ENCODE measurements around the gene CHTOP. TPM values are rescaled to one million over a fixed set of nuclear protein-coding genes. Genes with fewer than 3 reads are reported as not detected.

CHTOP gene
- total and polyA plus RNA-seq, 4 experiments from 2014 or later: 42.2 to 149 (median 110) TPM

DNA sequence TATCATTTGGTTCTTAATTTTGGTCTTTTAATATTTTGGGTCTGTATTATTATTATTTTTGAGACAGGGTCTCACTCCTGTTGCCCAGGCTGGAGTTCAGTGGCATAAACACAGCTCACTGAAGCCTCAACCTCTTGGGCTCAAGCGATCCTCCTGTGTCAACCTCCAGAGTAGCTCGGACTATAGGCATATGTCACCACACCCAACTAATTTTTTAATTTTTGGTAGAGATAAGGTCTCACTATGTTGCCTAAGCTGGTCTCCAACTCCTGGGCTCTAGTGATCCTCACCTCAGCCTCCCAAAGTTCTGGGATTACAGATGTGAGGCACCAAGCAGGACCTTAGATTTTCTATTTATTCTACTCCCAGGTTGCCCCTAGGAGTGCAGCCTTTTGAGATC lies 39.6 kb downstream of the CHTOP start:
- no peak overlapping the region for H3K27ac ChIP-seq (ENCODE audit: low read depth, low read length)
- POLR2A ChIA-PET (ENCODE audit: partially characterized antibody): no interaction called here
- intact Hi-C loops (cut with micrococcal nuclease): no loop called here
- Mint-ChIP-seq H3K27ac (peak overlapping the region in 4 of 7 donors; percentile 11 to 49 (median 33)), H3K9me3 (no peaks in the 10 kb centered on the region), H3K36me3 (peaks cover 6 to 14% of the 10 kb centered on the region in 2 donors), H3K4me1 (peaks cover 13 to 21% (median 17%) of the 10 kb centered on the region in 4 donors), H3K4me3 (peak overlapping the region; percentile 2 to 67 (median 54)), H3K27me3 (peaks cover 15 to 17% of the 10 kb centered on the region in 2 donors)
- peaks cover 34% of the 10 kb centered on the region for H3K4me1 ChIP-seq (ENCODE audit: insufficient read depth, low read length)
- DNase-seq: no peak
- no peaks in the 10 kb centered on the region for H3K9me3 ChIP-seq (ENCODE audit: control insufficient read depth in 1 of 2, low read length in 2 of 2)
- H3K36me3 ChIP-seq (ENCODE audit: insufficient read depth, low read length): peaks cover 10% of the 10 kb centered on the region
- no peak overlapping the region for H3K4me3 ChIP-seq (ENCODE audit: low read length in 2 of 2)
- CTCF ChIA-PET (ENCODE audit: partially characterized antibody): interaction anchor here (0.7 to 1.0 kb wide), 2 partner anchors 65 to 163 kb away, joined by 3 read pairs; no protein-coding TSS in a partner anchor
- H3K27me3 ChIP-seq (ENCODE audit: insufficient read depth, low read length): peaks cover 17% of the 10 kb centered on the region

DNA sequence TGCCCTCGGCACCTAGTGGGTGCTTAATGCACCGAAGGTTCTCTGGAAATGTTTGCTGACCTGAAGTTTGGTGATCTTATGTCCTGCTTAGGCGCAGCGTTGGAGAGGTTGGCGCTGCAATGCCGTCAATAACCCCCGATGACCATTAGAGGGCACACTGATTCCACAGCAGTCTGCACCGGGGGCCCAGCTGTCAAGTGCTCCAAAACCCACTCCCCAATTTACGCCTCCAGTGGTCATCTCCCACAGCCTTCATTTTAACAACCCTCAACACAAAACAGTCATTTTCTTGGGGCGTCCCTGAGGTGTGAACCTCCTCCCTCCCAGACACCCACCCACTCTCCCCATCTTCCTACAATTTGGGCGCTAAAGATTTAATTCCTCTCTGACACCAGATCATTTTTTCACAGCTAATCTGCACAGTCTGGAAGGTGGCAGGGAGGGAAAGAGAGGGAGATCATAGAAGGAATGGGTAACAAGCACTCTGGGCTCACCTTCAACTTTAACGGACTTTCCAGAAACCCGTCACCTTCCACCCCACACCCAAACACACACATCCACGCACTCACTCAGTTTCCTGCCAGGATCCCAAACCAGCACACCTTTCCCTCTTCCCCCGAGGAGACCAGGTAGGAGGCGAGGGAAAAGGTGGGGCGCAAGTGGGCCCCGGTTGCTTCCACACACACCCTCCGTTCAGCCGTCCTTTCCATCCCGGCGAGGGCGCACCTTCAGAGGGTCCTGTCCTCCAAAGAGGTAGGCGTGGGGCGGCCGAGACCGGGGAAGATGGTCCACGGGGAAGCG lies 44.1 kb downstream of the CHTOP start:
- Mint-ChIP-seq H3K4me3 (peak overlapping the region; percentile 77 to 91 (median 85)), H3K36me3 (no peaks in the 10 kb centered on the region), H3K27me3 (peaks cover 28 to 32% of the 10 kb centered on the region in 2 donors), H3K9me3 (no peaks in the 10 kb centered on the region), H3K27ac (peak overlapping the region in 3 of 7 donors; percentile 12 to 73 (median 71)), H3K4me1 (peaks cover 15 to 21% (median 16%) of the 10 kb centered on the region in 4 donors)
- intact Hi-C loops (cut with micrococcal nuclease): loop anchor here (1.0 to 2.0 kb wide), 4 partner anchors 19 to 308 kb away; partner anchors contain the start of genes RAB13 and SNAPIN
- Histone ChIP-seq H3K4me1 (ENCODE audit: insufficient read depth, low read length) (peaks cover 27% of the 10 kb centered on the region), H3K4me3 (ENCODE audit: low read length in 2 of 2) (peak overlapping the region; percentile 11 to 48), H3K27me3 (ENCODE audit: insufficient read depth, low read length) (peaks cover 32% of the 10 kb centered on the region), H3K36me3 (ENCODE audit: insufficient read depth, low read length) (no peaks in the 10 kb centered on the region), H3K9me3 (ENCODE audit: control insufficient read depth in 1 of 2, low read length in 2 of 2) (no peaks in the 10 kb centered on the region), H3K27ac (ENCODE audit: low read depth, low read length) (no peak overlapping the region)
- POLR2A ChIA-PET (ENCODE audit: partially characterized antibody): interaction anchor here (0.7 to 0.8 kb wide), 2 partner anchors 44 to 313 kb away, joined by 3 read pairs; partner anchors contain the start of genes CHTOP and RPS27
- CTCF ChIA-PET (ENCODE audit: partially characterized antibody): interaction anchor here (0.8 to 4.4 kb wide), 13 partner anchors 9 to 309 kb away, joined by 3 to 29 read pairs (median 4); partner anchors contain the start of gene RAB13
- DNase-seq: peak in 4 of 5 donors; percentile 41 to 51 (median 46)

DNA sequence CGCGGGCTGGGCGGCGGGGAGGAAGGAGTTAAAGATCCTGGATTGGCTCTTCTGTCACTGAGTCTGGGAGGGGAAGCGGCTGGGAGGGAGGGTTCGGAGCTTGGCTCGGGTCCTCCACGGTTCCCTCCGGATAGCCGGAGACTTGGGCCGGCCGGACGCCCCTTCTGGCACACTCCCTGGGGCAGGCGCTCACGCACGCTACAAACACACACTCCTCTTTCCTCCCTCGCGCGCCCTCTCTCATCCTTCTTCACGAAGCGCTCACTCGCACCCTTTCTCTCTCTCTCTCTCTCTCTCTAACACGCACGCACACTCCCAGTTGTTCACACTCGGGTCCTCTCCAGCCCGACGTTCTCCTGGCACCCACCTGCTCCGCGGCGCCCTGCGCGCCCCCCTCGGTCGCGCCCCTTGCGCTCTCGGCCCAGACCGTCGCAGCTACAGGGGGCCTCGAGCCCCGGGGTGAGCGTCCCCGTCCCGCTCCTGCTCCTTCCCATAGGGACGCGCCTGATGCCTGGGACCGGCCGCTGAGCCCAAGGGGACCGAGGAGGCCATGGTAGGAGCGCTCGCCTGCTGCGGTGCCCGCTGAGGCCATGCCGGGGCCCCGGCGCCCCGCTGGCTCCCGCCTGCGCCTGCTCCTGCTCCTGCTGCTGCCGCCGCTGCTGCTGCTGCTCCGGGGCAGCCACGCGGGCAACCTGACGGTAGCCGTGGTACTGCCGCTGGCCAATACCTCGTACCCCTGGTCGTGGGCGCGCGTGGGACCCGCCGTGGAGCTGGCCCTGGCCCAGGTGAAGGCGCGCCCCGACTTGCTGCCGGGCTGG lies 44.9 kb downstream of the CHTOP start, which contains the start of gene NPR1:
NPR1 (plus strand) TSS at position 170 of the 818 bp plus-strand sequence; CDS start at position 591, 421 bp downstream.
- peak within 1 kb of the TSS; percentile 29 to 48 for H3K4me3 ChIP-seq (ENCODE audit: low read length in 2 of 2)
- intact Hi-C loops (cut with micrococcal nuclease): loop anchor here (2.0 kb wide), 1 partner anchor 20 kb away; the partner anchor contains the start of gene SNAPIN
- Mint-ChIP-seq H3K4me1 (peaks cover 13 to 21% (median 15%) of the 10 kb centered on the region in 4 donors), H3K4me3 (peak within 1 kb of the TSS; percentile 82 to 91 (median 88)), H3K27ac (peak within 1 kb of the TSS in 3 of 7 donors; percentile 12 to 83 (median 71)), H3K27me3 (peaks cover 28 to 35% of the 10 kb centered on the region in 2 donors), H3K36me3 (no peaks in the 10 kb centered on the region), H3K9me3 (no peaks in the 10 kb centered on the region)
- H3K36me3 ChIP-seq (ENCODE audit: insufficient read depth, low read length): no peaks in the 10 kb centered on the region
- ChIA-PET POLR2A (ENCODE audit: partially characterized antibody) (interaction anchor here (0.8 kb wide), 1 partner anchor 45 kb away, joined by 3 read pairs; the partner anchor contains the start of gene CHTOP), CTCF (ENCODE audit: partially characterized antibody) (interaction anchor here (1.6 to 4.4 kb wide), 3 partner anchors 67 to 74 kb away, joined by 5 to 29 read pairs (median 12); no protein-coding TSS in a partner anchor)
- H3K4me1 ChIP-seq (ENCODE audit: insufficient read depth, low read length): peaks cover 27% of the 10 kb centered on the region
- no peak within 1 kb of the TSS for H3K27ac ChIP-seq (ENCODE audit: low read depth, low read length)
- H3K9me3 ChIP-seq (ENCODE audit: control insufficient read depth in 1 of 2, low read length in 2 of 2): no peaks in the 10 kb centered on the region
- H3K27me3 ChIP-seq (ENCODE audit: insufficient read depth, low read length): peaks cover 32% of the 10 kb centered on the region
- peak in 3 of 5 donors; percentile 22 to 30 (median 26) for DNase-seq

DNA sequence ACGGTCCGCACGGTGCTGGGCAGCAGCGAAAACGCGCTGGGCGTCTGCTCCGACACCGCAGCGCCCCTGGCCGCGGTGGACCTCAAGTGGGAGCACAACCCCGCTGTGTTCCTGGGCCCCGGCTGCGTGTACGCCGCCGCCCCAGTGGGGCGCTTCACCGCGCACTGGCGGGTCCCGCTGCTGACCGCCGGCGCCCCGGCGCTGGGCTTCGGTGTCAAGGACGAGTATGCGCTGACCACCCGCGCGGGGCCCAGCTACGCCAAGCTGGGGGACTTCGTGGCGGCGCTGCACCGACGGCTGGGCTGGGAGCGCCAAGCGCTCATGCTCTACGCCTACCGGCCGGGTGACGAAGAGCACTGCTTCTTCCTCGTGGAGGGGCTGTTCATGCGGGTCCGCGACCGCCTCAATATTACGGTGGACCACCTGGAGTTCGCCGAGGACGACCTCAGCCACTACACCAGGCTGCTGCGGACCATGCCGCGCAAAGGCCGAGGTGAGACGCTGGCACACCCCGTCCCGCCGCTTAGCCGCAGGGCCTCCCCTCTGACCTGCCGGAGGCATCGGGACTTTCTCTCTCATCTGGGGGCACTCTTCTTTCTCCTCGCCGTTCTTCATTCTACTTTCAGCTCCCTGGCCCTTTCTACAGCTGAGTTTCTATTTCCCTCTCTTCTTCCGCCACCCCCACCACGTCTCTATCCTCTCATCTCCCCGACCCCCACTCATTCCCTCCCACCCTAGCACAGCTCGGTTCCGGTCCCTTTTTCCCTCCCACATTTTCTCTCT lies 45.7 kb downstream of the CHTOP start:
- Histone ChIP-seq H3K4me3 (ENCODE audit: low read length in 2 of 2) (peak overlapping the region; percentile 29 to 48), H3K36me3 (ENCODE audit: insufficient read depth, low read length) (no peaks in the 10 kb centered on the region), H3K27me3 (ENCODE audit: insufficient read depth, low read length) (peaks cover 32% of the 10 kb centered on the region), H3K4me1 (ENCODE audit: insufficient read depth, low read length) (peaks cover 27% of the 10 kb centered on the region), H3K27ac (ENCODE audit: low read depth, low read length) (no peak overlapping the region), H3K9me3 (ENCODE audit: control insufficient read depth in 1 of 2, low read length in 2 of 2) (no peaks in the 10 kb centered on the region)
- intact Hi-C loops (cut with micrococcal nuclease): loop anchor here (2.0 kb wide), 1 partner anchor 21 kb away; the partner anchor contains the start of gene SNAPIN
- peak in 3 of 5 donors; percentile 22 to 40 (median 29) for DNase-seq
- Mint-ChIP-seq H3K4me1 (peaks cover 13 to 21% (median 15%) of the 10 kb centered on the region in 4 donors), H3K27me3 (peaks cover 28 to 38% of the 10 kb centered on the region in 2 donors), H3K36me3 (no peaks in the 10 kb centered on the region), H3K4me3 (peak overlapping the region; percentile 60 to 91 (median 82)), H3K9me3 (no peaks in the 10 kb centered on the region), H3K27ac (peak overlapping the region in 4 of 7 donors; percentile 2 to 74 (median 47))
- ChIA-PET CTCF (ENCODE audit: partially characterized antibody) (interaction anchor here (1.1 to 4.4 kb wide), 4 partner anchors 33 to 307 kb away, joined by 3 to 29 read pairs (median 8); partner anchors contain the start of gene RAB13), POLR2A (ENCODE audit: partially characterized antibody) (no interaction called here)

DNA sequence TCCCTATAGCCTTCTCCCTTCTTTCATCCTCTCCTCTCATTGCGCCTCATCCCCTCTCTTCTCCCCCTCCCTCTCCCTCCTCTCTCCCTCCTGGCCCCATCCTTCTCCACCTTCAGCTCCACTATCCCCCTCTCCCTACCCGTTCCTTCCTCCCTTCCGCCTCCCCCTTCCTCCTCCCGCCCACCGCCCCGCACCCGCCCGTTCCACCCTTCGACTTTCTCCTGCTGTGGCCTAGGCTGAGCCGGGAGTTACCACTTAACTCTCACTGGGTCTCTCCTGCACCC lies 46.2 kb downstream of the CHTOP start:
- ChIA-PET CTCF (ENCODE audit: partially characterized antibody) (interaction anchor here (0.8 to 4.4 kb wide), 5 partner anchors 8 to 306 kb away, joined by 3 to 29 read pairs (median 3); partner anchors contain the start of gene RAB13), POLR2A (ENCODE audit: partially characterized antibody) (no interaction called here)
- Histone ChIP-seq H3K27me3 (ENCODE audit: insufficient read depth, low read length) (peaks cover 32% of the 10 kb centered on the region), H3K4me3 (ENCODE audit: low read length in 2 of 2) (no peak overlapping the region), H3K27ac (ENCODE audit: low read depth, low read length) (no peak overlapping the region), H3K9me3 (ENCODE audit: control insufficient read depth in 1 of 2, low read length in 2 of 2) (no peaks in the 10 kb centered on the region), H3K36me3 (ENCODE audit: insufficient read depth, low read length) (no peaks in the 10 kb centered on the region), H3K4me1 (ENCODE audit: insufficient read depth, low read length) (peaks cover 27% of the 10 kb centered on the region)
- intact Hi-C loops (cut with micrococcal nuclease): no loop called here
- H3K9me3 Mint-ChIP-seq: no peaks in the 10 kb centered on the region
- peak overlapping the region in 6 of 8 donors; percentile 75 to 85 (median 82) for H3K4me3 Mint-ChIP-seq
- DNase-seq: no peak
- no peaks in the 10 kb centered on the region for H3K36me3 Mint-ChIP-seq
- no peak overlapping the region for H3K27ac Mint-ChIP-seq
- peaks cover 28 to 38% of the 10 kb centered on the region in 2 donors for H3K27me3 Mint-ChIP-seq
- H3K4me1 Mint-ChIP-seq: peaks cover 13 to 21% (median 15%) of the 10 kb centered on the region in 4 donors

DNA sequence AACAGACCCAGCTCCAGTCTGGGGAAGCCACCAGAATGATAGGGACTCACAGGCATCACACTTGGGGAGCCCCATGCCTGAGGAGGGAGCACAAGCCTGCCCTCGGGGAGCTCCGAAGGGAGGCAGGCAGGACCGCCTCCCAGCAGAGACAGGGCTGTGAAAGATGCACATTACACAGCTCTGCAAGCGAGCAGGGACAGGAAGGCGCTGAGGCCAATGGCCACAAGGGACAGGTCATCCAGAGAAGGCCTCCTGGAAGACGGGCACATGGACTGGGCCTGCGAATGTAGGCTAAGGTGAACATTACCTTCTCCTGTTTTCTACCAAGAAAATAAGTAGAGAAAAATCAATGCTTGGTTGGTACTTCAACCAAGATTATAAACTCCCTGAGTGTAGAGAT lies 48.9 kb downstream of the CHTOP start:
- H3K4me1 Mint-ChIP-seq: peaks cover 10 to 17% (median 12%) of the 10 kb centered on the region in 4 donors
- H3K4me3 ChIP-seq (ENCODE audit: low read length in 2 of 2): no peak overlapping the region
- peaks cover 23% of the 10 kb centered on the region for H3K27me3 ChIP-seq (ENCODE audit: insufficient read depth, low read length)
- peaks cover 21 to 31% of the 10 kb centered on the region in 2 donors for H3K27me3 Mint-ChIP-seq
- peaks cover 22% of the 10 kb centered on the region for H3K4me1 ChIP-seq (ENCODE audit: insufficient read depth, low read length)
- no peak for DNase-seq
- ChIA-PET POLR2A (ENCODE audit: partially characterized antibody) (no interaction called here), CTCF (ENCODE audit: partially characterized antibody) (no interaction called here)
- H3K4me3 Mint-ChIP-seq: no peak overlapping the region
- no peaks in the 10 kb centered on the region for H3K9me3 Mint-ChIP-seq
- intact Hi-C loops (cut with micrococcal nuclease): no loop called here
- no peaks in the 10 kb centered on the region for H3K9me3 ChIP-seq (ENCODE audit: control insufficient read depth in 1 of 2, low read length in 2 of 2)
- H3K27ac Mint-ChIP-seq: no peak overlapping the region
- no peak overlapping the region for H3K27ac ChIP-seq (ENCODE audit: low read depth, low read length)
- no peaks in the 10 kb centered on the region for H3K36me3 ChIP-seq (ENCODE audit: insufficient read depth, low read length)
- peaks cover 0 to 3% of the 10 kb centered on the region in 2 donors for H3K36me3 Mint-ChIP-seq

Measured in CD4-positive, alpha-beta memory T cell (primary cell).